ENCODE measurements around the gene CITED4.

- no peak for TF ChIP-seq RAD21 (IDR thresholded peaks at IDR 0.05; ENCODE audit: low read depth)
- TF ChIP-seq CTCF (IDR thresholded peaks at IDR 0.05 in 2 of 3, conservative IDR thresholded peaks at IDR 0.05 in 1 of 3; ENCODE audit: borderline replicate concordance in 1 of 3, insufficient read depth in 1 of 3, low read depth in 2 of 3, low read length in 2 of 3), result no peak
- TF ChIP-seq POLR2AphosphoS5 (IDR thresholded peaks at IDR 0.05; ENCODE audit: low read depth, low read length), result no peak
- no peak for TF ChIP-seq EGR1 (IDR thresholded peaks at IDR 0.05; ENCODE audit: low read depth)
- no peak for TF ChIP-seq EZH2 (IDR thresholded peaks at IDR 0.05)
- TF ChIP-seq SP1 (IDR thresholded peaks at IDR 0.05; ENCODE audit: low read depth), result no peak
- no peak for TF ChIP-seq POLR2A (IDR thresholded peaks at IDR 0.05; ENCODE audit: borderline replicate concordance, extremely low read depth, insufficient read depth, insufficient read length)
- no peak for TF ChIP-seq REST (IDR thresholded peaks at IDR 0.05; ENCODE audit: low read depth)
- no peak for TF ChIP-seq ZFX (IDR thresholded peaks at IDR 0.05)
These were observed 22.2 kb downstream of the CITED4 start for GRCh38 chr1:40839943-40840335.

Data from HCT116 (cell line).